GM18520 (cell line): Measurements from ENCODE around the gene KIF11.

Source experiments
- ATAC-seq: cut with Tn5 transposase; IDR thresholded peaks from one replicate; pipeline ENCODE4 v1.9.1; 2021; ENCODE audit not compliant: unreplicated experiment

KIF11 gene

DNA sequence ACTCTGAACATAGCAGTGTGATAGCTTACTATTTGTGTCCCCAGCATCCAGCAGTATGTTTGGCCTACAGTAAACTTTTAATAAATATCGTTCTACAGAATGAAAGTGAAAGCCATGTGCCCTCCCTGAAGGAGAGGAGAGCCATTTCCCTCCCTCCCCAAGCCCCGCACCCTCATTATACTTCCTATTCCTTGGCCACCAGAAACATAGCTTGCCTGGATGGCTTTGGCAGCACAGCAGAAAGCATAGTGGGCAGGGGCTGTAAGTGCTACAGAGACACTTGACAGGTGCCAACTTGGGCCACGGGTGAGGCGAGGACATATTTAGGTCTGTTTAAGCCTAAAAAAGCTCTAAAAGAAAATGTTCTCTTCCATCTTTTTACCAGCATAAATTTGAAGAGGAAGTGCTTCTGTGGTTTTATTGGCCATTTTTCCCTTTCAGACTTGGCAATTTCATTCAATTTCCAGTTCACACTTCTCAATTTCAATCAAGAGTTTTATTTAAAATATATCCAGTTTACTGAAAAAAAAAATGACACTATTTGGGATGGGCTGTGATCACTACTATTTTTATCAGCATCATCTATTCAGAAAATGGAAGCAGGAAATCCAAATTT is 109.5 kb downstream of the KIF11 start:
- no peak for ATAC-seq
